ENCODE results near the gene RAP1A.

Gene RAP1A

GRCh38 chr1:111761717-111762116 is 142.1 kb downstream of the RAP1A start:
- DNase-seq (ENCODE audit: low read depth): no peak
- no peak for TF ChIP-seq CTCF (IDR thresholded peaks at IDR 0.05; ENCODE audit: insufficient read depth, low read depth, low read length, missing control alignments)
- H3K4me3 ChIP-seq (ENCODE audit: low read depth, low read length): no peak overlapping the region

- no peak for TF ChIP-seq CTCF (IDR thresholded peaks at IDR 0.05; ENCODE audit: insufficient read depth, low read depth, low read length, missing control alignments)
- DNase-seq (ENCODE audit: low read depth): no peak
- no peak overlapping the region for H3K4me3 ChIP-seq (ENCODE audit: low read depth, low read length)
Measured at GRCh38 chr1:111762332-111762731, 142.7 kb downstream of the RAP1A start.
